HG03045 (cell line): ENCODE data around the gene CD274.
"Not testable (repeated sequence)": the region's sequence is repeated elsewhere in the genome, so short reads cannot be mapped to it uniquely, and the experiment has no call there.

ENCODE experiments used
- ATAC-seq: cut with Tn5 transposase; IDR thresholded peaks from one replicate; pipeline ENCODE4 v1.9.1; 2021; ENCODE audit warnings: mild to moderate bottlenecking, moderate library complexity; ENCODE audit not compliant: unreplicated experiment

Gene CD274

DNA sequence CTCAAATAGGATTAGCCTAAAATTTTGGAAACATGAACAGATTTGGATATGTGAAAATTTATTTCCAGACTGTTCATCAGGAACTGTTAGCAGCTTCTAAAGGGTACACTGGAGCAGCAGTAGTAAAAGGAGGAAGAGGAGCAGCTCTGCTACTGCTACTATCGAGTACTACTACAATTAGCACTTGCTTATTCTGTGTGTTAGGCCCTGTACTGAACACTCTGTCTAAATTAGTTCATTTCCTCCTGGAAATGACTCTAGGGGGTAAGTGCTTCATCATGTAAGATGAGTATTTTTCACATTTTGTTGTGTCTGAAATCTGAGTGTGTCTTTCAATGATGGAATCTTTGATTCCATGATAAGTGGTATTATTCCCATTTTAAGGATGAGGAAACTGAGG is 9.8 kb downstream of the CD274 start:
- no peak for ATAC-seq

DNA sequence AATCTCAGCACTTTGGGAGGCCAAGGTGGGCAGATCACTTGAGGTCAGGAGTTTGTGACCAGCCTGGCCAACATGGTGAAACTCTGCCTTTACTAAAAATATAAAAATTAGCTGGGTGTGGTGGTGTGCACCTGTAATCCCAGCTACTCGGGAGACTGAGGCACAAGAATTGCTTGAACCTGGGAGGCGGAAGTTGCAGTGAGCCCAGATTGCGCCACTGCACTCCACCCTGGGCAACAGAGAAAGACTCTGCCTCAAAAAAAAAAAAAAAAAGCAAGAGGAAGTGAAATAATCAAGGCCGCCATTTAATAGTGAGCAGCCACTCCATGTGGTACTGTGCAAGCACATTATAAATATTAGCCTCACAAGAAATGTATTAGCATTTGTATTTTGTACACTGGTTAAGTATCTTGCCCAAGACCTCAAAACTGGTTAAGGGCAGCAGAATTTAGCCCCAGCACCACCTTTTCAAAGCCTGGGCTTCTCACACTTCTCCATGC is 14.5 kb downstream of the CD274 start:
- not testable (repeated sequence) for ATAC-seq

DNA sequence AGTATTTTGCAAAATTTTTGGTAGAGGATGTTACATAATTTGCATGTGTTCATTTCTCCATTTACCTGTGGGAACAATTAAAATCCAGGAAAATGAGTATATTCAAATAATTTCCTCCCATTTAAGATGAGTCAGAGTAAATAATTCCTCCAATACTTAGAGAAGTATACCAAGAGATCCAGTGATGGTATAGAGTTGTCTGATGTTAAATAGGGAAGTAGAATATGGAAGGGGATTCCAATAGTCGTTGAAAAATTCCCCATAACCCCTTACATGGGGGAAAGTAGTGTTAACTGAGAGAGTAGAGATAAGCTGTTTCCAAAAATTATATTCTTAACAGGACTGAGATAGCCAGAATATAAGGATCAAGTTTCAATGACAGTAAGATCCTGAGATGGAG is 15.7 kb downstream of the CD274 start:
- ATAC-seq: no peak

DNA sequence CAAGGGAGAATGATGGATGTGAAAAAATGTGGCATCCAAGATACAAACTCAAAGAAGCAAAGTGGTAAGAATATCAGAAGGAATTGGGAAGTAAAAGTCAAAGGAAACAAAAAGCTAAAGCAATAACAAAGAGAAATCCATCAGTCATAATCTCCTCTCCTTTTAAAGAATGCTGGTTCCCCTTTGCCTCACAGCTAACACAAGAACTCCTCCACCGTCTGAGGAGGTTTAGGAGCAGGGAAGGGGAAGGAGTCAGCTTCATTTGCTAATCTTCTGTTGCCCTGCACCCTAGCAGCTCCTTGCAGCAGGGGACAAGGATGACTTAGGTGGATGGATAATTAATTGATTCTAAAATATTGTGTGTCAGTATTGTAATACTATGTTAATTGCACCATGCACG is 16.4 kb downstream of the CD274 start:
- no peak for ATAC-seq

DNA sequence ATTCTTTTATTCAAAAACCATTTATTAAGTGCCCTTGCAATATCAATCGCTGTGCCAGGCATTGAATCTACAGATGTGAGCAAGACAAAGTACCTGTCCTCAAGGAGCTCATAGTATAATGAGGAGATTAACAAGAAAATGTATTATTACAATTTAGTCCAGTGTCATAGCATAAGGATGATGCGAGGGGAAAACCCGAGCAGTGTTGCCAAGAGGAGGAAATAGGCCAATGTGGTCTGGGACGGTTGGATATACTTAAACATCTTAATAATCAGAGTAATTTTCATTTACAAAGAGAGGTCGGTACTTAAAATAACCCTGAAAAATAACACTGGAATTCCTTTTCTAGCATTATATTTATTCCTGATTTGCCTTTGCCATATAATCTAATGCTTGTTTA is 18.5 kb downstream of the CD274 start:
- ATAC-seq: no peak

DNA sequence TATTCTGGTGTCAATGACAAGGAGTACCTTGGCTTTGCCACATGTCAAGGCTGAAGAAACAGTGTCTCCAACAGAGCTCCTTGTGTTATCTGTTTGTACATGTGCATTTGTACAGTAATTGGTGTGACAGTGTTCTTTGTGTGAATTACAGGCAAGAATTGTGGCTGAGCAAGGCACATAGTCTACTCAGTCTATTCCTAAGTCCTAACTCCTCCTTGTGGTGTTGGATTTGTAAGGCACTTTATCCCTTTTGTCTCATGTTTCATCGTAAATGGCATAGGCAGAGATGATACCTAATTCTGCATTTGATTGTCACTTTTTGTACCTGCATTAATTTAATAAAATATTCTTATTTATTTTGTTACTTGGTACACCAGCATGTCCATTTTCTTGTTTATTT is 19.8 kb downstream of the CD274 start:
- ATAC-seq: no peak

DNA sequence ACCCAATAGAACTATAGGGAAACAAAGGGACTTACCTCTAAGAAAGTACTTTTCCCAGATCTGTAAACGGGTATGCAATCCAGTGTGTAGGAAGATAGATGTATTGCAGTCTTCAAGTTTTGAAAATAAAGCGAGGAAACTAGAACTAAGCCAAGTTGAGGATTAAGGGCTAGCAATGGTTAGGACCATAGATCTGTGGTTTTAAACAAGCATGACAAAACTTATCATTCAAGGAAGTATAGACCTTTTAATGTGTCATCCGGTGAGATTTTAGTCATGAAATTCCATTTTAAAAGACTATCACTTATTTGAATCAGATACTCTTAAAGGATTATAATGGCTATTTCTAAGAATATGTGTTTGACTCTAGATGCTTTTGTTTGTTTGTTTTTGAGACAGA is 20.5 kb downstream of the CD274 start:
- no peak for ATAC-seq

DNA sequence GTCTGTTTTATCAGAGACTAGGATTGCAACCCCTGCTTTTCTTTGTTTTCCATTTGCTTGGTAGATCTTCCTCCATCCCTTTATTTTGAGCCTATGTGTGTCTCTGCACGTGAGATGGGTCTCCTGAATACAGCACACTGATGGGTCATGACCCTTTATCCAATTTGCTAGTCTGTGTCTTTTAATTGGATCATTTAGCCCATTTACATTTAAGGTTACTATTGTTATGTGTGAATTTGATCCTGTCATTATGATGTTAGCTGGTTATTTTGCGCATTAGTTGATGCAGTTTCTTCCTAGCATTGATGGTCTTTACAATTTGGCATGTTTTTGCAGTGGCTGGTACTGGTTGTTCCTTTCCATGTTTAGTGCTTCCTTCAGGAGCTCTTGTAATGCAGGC is 25.3 kb downstream of the CD274 start:
- not testable (repeated sequence) for ATAC-seq

DNA sequence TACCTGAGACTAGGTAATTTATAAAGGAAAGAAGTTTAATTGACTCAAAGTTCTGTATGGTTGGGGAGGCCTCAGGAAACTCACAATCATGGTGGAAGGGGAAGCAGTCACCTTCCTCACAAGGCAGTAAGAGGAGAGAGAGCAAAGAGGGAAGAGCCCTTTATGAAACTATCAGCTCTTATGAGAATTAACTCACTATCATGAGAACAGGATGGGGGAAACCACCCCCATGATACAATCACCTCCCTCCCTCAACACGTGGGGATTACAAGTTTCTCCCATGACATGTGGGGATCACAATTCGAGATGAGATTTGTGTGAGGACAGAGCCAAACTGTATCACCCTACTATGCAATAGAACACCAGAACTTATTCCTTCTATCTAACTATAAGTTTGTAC is 27.9 kb downstream of the CD274 start:
- no peak for ATAC-seq

DNA sequence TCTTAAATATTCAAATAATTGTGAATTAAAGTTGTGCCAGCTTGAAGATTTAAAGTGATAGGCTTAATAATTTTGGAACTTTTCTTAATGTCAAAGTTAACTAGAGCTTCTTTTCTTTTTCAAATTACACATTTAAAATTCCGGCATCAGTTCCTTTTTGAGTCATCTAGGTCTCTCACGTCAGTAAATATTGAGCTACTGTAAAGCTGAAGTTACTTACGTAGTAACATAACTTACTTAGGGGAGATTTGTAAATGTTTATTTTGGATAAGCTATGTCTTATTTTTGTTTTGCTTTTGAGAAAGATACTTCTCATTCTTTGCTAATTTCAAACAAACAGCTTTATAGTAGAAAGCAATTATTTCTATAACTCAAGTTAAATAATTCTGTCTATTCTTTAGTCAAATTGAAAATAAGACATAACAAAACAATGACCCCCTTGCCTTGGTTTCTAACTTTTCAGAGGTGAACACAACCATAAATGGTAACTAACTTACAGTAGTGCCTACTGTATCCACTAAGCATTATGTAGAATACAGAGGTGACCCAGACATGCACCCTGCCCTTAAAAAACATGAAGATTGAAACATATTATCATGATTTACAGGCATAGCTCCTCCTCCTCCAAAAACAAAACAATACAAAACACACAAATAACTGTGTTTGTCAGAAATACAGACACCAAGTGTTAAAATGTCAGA is 29.8 kb downstream of the CD274 start:
- no peak for ATAC-seq

DNA sequence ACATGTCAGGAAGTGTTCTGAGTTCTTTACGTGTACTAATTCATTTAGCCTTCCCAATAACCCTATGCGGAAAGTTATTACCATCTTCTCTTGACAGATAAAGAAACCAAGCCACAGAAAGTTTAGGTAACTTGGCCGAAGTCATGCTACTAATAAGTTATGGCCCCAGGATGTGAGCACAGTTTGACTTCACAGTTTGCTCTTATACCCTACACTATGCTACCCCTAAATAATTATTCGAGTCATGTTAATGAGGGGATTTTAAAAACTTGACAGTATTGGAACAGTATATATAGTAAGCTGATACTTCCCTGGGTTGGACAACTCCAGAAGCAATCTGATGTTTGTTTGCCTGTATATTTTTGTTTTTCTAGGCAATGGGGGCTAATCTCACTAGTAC is 30.6 kb downstream of the CD274 start:
- no peak for ATAC-seq

DNA sequence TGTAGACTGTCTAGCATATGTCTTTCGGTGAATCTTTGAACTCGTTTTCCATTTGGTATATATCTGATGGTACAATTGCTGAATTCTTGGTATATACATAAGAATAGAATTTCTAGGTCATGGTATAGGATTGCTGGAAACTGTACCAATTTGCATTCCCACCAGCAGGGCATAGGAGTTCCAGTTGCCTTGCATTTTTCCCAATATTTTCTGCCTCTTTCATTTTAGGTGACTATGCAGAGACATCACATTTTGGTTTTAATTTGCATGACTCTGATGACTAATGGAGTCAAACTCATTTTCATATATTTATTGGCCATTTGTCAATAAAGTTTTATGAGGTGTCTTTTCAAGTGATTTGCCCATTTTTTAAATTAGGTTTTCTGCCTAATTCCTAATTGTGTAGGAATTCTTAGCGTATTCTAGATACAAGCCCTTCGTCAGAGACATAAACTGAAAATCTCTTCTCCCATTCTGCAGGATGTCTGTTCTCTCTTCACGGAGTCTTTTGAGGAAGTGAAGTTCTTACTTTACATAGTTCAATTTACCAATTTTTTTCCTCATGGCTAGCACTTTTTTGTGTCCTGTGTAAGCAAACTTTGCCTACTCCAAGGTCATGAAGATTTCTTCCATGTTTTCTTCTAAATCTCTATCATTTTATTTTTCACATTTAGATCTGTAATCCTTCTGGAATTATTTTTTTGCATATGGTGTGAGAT is 31.1 kb downstream of the CD274 start:
- no peak for ATAC-seq

DNA sequence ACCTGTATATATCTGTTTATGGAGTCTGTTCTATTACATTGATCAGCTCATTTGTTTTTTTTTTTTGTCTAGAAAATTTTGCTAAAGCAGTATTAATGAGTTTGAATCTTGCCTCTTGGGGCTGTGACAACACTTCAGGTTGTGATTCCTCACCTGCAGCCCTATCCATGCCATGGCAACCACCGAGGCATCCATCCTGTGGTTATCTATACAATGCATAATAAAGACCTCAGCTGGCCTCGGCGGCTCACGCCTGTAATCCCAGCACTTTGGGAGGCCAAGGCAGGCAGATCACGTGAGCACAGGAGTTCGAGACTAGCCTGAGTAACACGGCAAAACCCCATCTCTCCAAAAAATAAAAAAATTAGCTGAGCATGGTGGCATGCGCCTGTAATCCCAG is 31.9 kb downstream of the CD274 start:
- no peak for ATAC-seq

DNA sequence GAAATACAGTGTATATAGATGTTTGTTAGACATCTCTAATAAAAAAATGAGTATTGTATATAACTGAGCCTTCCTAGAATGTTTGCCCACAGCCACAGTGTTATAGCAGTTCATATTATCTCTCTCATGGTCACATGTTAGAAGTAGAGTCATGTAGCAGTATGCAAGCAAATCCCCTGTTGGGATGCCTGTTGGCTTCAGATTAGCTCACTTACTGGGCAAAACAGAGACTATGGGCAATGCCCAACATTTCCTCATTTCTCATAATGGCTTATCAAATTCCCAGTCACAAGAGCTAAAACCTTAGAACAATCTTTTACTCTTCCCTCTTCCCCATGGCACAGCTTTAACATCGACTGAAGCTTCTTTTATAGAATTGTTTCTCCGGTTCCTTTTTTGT is 33.0 kb downstream of the CD274 start:
- no peak for ATAC-seq

DNA sequence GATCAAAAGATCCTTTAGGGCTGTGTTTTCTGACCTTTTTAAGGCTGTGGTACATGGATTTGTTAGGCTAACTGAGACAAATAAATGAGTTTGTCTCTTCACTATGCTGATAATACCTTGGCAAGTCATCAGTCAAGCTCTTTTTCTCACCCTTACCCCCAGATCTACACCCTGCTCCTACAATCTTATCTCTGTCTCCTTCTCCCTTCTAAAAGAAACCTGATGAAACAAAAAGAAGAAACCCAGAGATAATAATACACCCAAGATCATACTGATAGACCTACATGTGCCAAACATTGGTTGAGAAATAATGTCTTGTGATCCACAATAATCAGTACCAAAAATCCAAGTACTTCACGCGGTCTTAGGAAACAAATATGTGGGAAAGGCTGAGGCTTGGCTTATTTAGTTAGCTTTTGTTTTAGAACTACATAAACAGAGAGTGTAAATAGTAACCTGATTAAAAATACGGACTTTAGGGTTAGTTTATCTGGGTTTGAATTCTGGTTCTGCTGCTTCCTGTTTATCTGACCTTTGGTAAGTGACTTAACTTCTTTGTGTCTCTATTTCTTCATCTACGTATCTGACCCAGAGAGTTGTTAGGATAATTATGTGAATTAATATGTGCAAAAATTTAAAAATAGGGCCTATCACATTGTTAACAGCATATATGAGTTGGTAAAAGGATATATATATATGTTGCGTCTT is 35.2 kb downstream of the CD274 start:
- no peak for ATAC-seq

DNA sequence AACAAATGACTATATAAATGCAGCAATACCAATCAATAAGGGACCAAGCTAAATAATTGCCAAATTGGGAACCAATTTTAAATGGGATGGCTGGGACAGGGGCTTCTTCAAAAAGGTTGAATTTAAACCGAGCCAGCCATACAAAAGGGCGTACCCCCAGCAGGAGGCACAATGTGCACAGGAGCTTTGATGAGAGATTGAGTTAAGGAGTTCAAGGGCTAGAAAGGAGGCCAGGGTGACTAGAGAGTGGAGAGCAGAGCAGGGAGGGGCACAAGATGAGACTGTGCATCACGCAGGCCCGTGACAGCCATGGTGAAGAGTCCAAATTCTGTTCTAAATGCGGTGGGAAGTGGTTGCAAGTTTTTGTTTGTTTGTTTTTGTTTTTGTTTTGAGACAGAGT is 36.6 kb downstream of the CD274 start:
- no peak for ATAC-seq

DNA sequence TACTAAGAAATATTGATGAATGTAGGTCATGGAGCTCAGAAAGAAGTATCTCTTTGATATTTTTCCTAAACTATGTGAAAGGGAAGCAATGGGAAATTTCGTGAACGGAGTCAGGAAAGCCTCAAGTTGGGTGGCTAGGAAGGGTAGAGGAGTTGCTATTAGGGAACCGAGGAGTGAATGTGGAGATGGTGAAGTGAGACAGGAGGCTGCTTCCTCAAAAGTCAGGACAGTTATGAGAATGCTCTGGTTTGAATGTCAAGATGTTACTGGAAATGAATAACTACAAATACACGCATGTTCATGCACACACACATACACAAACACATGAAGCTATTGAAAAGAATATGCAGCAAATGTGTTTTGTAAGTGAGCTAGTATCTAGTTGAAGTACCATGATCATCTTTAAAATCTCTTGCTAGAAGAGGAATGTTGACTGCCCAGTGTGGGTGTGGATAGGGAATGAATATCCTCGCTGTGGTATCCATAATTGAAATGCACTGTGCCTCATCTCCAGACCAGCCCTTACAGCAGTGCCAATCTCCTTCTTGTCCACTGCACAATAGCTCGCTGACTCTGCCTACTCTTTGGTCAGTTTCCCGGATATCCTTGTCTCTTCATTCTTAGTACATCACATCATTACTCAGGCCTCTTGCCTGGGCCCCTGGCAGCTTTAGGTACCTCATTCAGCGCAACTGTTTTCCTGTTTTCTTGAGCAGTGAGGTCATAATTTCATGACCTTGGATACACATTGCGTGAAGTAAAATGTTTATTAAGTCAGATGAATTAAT is 38.1 kb downstream of the CD274 start:
- ATAC-seq: no peak

DNA sequence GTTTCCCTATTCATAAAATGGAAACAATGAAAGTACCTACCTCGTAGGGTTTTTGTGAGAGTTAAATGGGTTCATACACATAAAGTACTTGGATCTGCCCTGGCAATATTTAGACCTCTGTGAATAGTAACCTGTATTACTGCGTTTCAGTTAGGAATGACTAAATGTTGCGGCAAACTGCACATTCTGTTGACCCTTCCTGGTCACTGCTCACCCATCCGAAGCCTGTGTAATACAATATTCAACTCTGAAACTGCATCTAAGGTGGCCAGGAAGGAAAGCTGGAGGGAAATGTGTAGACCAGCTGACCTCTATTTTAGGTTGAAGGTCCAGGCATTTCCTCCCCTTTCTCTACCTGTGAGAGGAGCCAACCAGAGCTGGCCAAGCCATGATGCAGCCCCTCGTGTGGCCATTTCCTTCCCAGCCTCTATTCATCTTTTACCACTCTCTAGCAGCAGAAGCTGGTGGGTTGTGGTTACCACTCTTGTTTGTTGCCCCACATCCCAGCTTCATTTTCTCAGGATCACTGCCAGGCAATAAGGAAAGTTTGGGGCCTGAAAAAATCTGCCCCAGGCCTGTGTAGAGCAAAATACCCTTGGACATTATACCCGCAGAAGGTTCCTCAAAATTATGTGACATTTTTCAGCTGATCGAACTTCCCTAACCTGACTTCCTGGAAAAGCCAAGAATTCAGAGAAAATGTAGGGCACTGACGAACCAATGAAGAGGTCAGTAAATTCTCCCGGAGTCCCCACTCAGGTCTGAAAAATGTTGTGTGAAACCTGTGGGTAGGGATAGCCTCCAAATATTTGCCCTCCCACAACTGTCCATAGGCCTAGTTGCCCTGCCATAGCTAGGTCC is 39.5 kb downstream of the CD274 start:
- no peak for ATAC-seq

DNA sequence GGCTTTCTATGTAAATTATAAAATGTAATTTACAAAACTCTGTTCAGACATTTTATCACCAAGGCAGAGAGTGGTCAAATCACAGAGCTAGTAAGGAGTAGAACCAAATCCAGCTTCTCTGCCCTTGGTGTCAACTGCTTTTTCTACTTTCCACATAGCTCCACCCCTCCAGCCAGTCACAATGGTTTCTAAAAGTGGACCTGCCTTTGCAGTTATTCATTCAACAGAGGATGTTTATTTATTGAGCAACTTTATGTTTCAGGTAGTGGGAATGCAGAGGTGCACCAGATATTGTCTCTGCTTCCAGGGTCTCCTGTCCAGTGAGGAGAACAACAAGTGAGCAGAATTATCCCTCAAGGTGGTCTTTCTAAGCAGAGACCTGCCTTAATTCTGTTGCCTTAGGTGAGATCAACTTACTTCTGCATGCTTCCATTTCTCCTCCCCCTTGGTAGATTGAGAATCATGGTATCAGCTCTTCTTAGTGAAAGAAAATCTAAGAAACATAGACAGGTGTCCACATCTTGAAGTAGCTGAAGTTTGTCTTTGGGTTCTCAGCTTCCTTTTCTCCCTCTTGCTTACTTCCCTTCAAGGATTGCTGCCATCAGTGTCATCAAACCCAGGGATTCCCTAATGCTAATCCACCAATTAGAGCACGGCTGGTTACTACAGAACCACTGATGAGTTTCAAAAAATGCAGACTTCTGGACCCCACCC is 42.8 kb downstream of the CD274 start:
- ATAC-seq: no peak
